HG02571 (cell line): Measurements from ENCODE around the gene BRAF.
"Not testable (repeated sequence)": the region's sequence is repeated elsewhere in the genome, so short reads cannot be mapped to it uniquely, and the experiment has no call there.

Experiments
- ATAC-seq: cut with Tn5 transposase; IDR thresholded peaks from one replicate; pipeline ENCODE4 v1.9.1; 2021; ENCODE audit warnings: mild to moderate bottlenecking, moderate library complexity; ENCODE audit not compliant: unreplicated experiment

Gene BRAF

DNA sequence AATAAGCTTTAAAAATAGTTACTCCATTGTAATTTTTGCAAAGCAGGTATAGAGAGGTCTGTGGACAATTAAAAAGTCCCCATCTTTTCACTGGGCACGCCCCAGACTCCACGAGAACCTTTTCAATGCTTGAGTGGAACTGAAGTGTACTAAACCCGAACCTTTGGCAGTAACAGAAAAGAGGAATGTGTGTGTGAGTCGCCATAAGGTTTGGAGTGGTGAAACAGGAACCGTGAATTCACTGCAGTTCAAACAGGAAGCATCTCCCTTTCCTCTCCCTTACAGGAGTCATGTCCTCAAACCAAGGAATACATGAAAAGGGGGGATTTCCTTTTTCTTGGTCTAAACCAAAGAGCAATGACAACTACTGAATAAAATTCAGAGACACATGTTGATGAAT lies 205.0 kb downstream of the BRAF start:
- no peak for ATAC-seq

DNA sequence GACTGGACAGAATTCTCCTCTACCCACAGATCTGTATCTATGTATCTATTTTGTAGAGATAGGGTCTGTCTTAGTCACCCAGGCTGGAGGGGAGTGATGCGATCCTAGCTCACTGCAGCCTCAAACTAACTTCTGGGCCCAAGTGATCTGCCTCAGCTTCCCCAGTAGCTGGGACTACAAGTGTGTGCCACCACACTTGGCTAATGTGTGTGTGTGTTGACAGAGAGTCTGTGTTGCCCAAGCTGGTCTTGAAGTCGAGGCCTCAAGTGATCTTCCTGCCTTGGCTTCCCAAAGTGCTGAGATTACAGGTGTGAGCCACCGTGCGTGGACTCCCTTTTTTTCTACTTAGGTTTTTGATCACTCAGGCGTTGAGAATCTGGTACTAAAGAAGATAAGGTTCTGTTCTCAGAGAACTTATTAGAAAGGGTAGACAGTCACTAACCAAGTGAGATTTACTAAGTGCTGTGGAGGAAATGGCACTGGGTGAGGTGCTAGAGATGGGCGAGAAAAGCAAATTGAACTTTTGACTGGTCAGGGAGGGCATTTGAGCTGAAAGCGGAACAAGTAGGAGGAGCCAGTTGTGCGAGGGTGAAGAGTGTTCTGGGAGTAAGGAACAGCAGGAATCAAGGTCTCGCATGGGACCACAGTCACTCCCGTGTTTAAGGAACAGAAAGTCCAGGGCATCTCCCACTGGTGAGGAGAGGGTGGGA lies 210.2 kb downstream of the BRAF start:
- no peak for ATAC-seq

DNA sequence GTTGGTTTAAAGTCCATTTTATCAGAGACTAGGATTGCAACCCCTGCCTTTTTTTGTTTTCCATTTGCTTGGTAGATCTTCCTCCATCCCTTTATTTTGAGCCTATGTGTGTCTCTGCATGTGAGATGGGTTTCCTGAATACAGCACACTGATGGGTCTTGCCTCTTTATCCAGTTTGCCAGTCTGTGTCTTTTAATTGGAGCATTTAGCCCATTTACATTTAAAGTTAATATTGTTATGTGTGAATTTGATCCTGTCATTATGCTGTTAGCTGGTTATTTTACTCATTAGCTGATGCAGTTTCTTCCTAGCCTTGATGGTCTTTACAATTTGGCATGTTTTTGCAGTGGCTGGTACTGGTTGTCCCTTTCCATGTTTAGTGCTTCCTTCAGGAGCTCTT lies 212.3 kb downstream of the BRAF start:
- not testable (repeated sequence) for ATAC-seq

GRCh38 chr7:140708764-140709163 lies 216.0 kb downstream of the BRAF start:
- ATAC-seq, result not testable (repeated sequence)

DNA sequence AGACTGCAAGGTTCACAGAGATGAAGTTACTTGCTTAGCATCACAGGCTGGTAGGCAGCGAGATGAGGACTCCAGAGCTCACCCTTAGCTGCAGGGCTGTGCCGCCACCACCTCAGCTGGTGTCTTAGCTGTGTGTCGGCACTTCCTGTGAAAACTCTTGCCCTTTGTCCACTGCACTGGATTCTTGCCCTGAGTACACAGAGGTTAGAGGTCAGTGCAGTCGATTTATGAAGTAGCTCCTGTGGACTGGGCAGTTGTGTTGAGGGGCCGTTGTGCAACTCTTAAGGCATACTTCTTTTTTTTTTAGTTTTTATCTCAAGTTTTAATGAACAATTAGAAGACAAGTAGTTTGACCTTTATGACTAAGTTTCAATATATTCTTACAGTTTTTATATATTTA lies 217.6 kb downstream of the BRAF start:
- no peak for ATAC-seq

GRCh38 chr7:140704205-140704604 lies 220.5 kb downstream of the BRAF start:
- ATAC-seq, result no peak

- ATAC-seq, result no peak
These were observed 222.0 kb downstream of the BRAF start for GRCh38 chr7:140702774-140703173.

DNA sequence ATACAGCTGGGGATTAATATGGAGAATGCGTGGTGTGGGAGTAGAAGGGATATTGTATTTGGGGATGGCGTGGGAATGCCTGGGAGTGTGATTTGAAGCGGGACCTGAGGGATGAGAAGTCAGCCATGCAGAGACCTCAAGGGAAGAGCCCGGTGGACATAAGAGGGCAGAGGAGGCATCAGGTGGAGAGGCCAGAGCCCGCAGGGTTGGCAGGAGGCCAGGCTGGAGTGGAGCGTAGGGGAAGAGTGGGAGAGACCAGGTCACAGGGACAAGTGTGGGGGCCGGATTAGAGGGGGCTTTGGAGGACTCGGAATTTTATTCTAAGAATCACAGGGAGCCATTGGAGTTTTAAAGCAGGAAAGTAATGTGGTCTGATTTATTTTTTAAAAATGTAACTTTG lies 226.3 kb downstream of the BRAF start:
- ATAC-seq, result no peak

DNA sequence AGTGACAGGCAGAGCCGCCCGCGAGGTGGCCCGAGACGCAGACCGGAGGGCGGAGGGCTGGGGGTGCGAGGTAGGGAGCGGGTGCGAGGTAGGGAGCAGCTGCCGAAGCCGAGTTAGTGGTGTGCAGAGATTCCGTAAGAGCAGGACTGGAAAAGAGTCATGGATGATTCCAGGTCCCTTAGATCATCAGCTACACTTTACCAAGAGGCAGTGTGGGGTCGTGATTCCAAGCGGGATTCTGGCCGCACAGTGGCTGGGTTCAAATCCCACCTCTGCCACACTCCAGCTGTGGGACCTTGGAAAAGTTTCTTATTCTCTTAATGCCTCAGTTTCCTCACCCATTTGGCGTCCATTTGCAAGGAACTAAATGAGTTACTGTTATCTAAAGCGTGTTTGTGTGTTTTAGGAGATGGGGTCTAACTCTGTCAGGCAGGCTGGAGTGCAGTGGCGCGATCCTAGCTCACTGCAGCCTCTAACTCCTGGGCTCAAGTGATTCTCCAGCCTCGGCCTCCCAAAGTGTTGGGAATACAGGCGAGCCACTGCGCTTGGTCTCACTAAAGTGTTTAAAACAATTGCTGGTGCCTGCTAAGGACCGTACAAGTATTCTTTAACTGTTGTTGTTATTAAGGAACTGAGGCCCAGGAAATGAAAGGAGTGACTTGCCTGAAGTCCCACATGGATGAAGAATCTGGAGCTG lies 227.1 kb downstream of the BRAF start:
- no peak for ATAC-seq

GRCh38 chr7:140696680-140697446 lies 227.9 kb downstream of the BRAF start, which contains the start of gene NDUFB2:
NDUFB2 (plus strand) TSS chr7:140696708; CDS start chr7:140696745, 37 bp downstream.
- peak; percentile 86 for ATAC-seq

DNA sequence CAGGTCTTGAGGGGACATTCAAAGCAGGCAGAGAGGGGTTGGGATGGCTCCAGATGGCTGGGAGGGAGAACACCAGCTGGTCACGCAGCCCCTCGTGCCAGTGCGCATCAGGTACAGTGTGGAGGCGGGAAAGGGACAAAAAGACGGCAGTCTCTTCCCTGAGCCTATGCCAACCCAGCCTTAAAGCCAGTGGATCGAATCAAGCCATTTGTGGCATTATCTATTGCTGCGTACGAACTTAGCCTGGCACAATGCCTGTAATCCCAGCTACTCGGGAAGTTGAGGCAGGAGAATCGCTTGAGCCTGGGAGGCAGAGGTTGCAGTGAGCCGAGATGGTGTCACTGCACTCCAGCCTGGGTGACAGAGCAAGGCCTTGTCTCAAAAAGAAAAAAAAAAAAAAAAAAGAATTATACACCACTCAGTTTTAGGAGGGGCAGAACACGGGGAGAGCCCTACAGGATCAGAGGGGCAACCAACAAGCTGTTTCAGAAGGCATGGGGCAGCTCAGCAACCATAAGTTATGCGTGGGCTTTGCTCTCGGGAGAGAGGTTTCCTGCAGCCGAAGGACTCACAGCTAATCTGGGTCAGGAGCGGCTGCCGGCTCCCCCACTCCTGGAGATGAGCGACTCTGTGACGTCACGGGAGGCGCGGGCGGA lies 228.6 kb downstream of the BRAF start:
- ATAC-seq, result peak; percentile 92

DNA sequence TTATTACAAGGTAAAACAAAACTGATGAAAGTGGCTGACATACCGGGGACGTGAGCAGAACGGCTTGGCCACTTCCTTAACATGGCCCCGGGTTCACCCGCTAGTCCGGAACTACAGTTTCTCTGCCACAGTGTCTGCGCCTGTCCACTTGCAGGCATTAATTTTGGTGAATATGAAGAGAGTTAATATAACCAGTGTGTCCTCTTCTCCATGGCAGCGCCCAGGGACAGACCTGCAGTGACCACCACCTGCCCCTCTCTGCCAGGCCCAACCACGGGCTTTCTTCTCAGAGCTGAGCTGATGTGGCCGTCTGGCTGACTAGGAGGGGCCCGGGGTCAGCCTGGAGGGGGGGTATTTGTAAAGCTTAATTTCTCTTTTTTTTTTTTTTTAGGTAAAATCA lies 229.3 kb downstream of the BRAF start:
- no peak for ATAC-seq

DNA sequence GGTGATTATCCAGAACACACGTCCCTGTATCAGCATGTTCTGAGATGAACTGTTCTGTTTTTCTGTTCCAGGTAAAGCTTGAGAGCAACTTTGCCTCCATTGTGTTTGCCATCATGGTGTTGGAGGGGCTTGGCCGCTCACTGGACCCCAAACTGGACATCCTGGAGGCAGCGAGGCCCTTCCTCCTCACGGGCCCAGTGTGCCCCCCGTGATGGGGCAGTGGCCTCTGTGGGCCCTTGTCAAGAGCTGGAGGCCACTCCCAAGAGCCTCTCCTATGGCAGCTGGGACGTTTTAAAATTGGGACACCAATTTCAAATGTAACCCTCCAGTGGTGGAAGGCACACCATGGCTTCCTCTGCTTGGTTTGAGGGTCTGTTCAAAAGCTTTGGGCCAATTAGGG lies 230.1 kb downstream of the BRAF start:
- no peak for ATAC-seq

- not testable (repeated sequence) for ATAC-seq
These were observed 230.9 kb downstream of the BRAF start for GRCh38 chr7:140693849-140694248.

- no peak for ATAC-seq
These were observed 233.2 kb downstream of the BRAF start for GRCh38 chr7:140691376-140692045.

DNA sequence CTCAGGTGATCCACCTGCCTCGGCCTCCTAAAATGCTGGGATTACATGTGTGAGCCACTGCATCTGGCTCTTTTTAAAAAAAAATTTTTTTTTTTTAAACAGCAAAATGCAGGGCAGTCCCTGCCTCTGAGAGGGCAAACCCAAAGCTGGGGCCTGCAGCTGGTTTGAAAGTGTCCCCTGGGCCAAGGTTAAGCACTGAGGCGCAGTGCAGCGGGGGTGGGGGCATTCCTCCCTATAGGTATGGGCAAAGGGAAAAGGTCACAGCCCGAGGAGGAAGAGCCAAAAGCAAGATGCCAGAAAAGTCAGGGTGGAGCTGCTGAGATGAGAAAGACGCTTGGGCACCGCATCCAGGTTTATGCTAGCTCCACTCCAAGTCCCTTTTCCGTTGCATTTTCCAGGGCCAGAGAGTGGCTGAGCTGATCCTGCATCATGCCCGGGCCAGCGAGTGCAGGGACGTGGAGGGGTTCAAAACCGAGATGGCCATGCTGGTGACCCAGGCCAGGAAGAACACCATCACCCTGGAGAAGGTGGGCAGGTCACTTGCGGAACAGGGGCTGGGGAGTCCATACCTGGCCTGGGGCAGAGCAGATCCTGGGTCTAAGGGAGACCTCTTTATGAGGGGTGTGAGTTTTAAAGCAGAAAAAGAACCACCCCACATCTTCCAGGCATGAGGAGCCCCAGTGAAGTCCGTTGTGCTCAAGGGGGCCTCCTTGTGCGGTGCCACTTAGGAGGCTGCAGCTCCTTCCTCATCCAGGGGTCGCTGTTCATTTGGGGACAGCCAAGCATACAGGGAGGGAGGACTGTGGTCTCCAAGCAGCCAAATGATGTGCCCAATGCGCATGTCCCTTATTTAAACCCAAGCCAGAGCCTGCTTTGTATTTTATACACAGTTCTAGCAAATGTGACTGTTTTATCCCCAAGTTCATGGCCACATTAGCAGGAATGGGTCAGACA lies 235.3 kb downstream of the BRAF start:
- no peak for ATAC-seq

DNA sequence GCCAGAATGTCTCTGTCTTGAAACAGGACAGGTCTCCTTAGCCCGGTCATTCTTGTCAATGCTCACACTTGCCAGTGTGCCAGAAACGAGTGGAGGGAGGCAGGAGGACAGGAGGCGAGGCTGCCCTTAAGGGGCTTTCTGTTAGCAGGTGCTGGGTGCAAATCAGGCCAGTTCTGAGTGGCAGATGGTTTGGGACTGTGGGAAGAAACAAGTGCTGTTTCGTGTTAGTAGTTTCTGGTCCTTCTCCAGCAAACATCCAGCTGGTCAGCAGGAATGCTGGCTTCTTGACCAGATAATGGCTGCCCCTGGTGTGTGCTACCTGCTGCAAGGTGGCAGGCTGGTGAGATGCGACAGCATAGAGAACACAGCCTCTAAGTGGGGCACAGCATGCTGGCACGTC lies 236.4 kb downstream of the BRAF start:
- ATAC-seq, result no peak

- no peak for ATAC-seq
These were observed 237.8 kb downstream of the BRAF start for GRCh38 chr7:140686921-140687320.

DNA sequence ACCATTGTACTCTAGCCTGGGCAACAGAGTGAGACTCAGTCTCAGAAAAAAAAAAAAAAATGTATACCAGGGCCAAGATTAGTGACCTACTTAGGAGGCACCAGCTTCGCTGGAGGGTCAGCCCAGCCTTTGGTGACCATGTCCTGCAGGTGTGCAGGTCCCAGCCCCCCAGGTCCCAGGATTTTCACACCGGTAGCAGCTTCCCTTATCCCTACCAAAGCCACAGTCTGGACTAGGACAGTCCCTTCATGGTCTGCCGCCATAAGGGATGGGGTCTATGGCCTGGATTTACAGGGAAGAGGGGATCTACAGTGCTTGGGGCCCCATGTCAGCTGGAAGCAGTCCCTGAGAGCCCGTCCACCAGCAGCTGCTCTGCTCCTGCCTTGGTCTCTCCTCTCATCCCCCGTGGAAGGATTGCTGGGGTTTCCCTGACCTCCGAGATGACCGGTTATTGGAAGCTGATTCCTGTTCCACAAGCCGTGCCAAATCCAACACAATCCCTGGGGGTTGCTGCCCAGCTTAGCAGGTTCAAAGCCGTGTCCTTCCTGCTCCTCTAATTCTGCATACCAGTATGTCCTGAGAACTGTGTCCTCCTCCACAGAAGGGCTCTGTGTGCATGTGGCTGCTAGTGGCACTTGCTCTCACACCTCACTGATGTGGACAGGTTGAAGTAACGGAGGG lies 239.2 kb downstream of the BRAF start:
- ATAC-seq, result no peak
